NCI-H2107 (cell line): ENCODE results near the gene HOXD4.

Experiments
- DNase-seq: peaks from one replicate; lab custom pipeline; 2025; lab: John Stamatoyannopoulos, UW

Gene HOXD4

GRCh38 chr2:176114120-176114929 lies 37.0 kb upstream of the HOXD4 start:
- no peak for DNase-seq

- DNase-seq = no peak
Observed at GRCh38 chr2:176114930-176115625, 36.3 kb upstream of the HOXD4 start.

- DNase-seq = peak; percentile 62
Observed at GRCh38 chr2:176115883-176116813, 35.2 kb upstream of the HOXD4 start, which contains the start of gene HOXD10. HOXD10 (plus strand) TSS chr2:176116778; CDS start chr2:176116834, 56 bp downstream.

GRCh38 chr2:176117162-176117822 lies 34.1 kb upstream of the HOXD4 start:
- no peak for DNase-seq

- no peak for DNase-seq
Observed at GRCh38 chr2:176117823-176118371, 33.5 kb upstream of the HOXD4 start.

GRCh38 chr2:176118601-176119339 lies 32.6 kb upstream of the HOXD4 start:
- DNase-seq = peak; percentile 92

GRCh38 chr2:176120364-176121189 lies 30.8 kb upstream of the HOXD4 start:
- no peak for DNase-seq

GRCh38 chr2:176121190-176122051 lies 29.9 kb upstream of the HOXD4 start:
- DNase-seq = no peak

- DNase-seq = no peak
Observed at GRCh38 chr2:176122052-176122682, 29.2 kb upstream of the HOXD4 start.

GRCh38 chr2:176122683-176123410 lies 28.5 kb upstream of the HOXD4 start, which contains the start of gene HOXD9:
HOXD9 (plus strand) TSS chr2:176122719; CDS start chr2:176122769, 50 bp downstream.
- no peak for DNase-seq

GRCh38 chr2:176123411-176124109 lies 27.8 kb upstream of the HOXD4 start:
- DNase-seq = no peak

GRCh38 chr2:176124110-176124946 lies 27.0 kb upstream of the HOXD4 start:
- no peak for DNase-seq

- no peak for DNase-seq
Observed at GRCh38 chr2:176124947-176125771, 26.2 kb upstream of the HOXD4 start.

GRCh38 chr2:176125772-176126054 lies 25.6 kb upstream of the HOXD4 start:
- DNase-seq = no peak
